ENCODE data around the gene TRMT112. TPM values are rescaled to one million over a fixed set of nuclear protein-coding genes. Genes with fewer than 3 reads are reported as not detected.
"Not testable (repeated sequence)": the region's sequence is repeated elsewhere in the genome, so short reads cannot be mapped to it uniquely, and the experiment has no call there.

TRMT112 gene
- total RNA-seq, 1 donor from 2014 or later: 92.8 TPM

- ATAC-seq (peak; percentile 93), DNase-seq (ENCODE audit: missing footprints) (peak; percentile 98)
- intact Hi-C loops (cut with DNase I): loop anchor here (1.0 kb wide), 2 partner anchors 37 to 48 kb away; no protein-coding TSS in a partner anchor
These were observed 804 bp upstream of the TRMT112 start, which contains the start of gene PRDX5 for GRCh38 chr11:64317961-64318765. Gene PRDX5, plus strand, starts transcription at chr11:64318121. Its CDS starts 95 bp downstream, at chr11:64318216.

DNA sequence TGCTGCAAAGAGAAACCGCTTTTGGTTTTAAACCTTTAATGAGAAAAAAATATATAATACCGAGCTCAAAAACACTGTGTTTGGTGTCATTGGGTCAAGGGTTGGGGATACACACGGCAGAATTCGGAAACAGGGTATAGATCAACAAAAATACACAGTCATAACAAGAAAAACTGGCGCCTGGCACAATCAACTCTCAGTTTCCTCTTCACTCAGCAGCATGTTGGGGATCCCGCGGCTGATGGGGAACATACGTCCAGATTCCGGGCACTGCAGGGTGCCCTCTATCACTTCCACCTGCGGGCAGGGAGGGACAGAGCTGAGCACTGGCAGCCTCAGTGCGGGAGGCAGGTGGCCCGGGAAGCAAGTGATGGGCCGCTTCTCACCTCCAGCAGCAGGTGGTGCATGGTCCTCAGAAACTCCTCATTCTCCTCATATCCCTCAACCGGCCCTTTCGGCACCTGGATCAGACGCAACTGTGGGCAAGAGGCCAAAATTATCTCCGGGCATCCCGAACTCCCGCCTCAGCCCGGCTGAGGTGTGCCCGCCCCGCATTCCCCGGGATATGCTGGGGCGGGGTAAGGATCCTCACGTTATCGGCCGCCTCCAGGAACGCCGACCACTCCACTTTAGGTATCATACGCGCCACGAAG lies 561 bp downstream of the TRMT112 start:
- no peak for DNase-seq (ENCODE audit: missing footprints)
- intact Hi-C loops (cut with DNase I): loop anchor here (1.0 kb wide), 1 partner anchor 46 kb away; no protein-coding TSS in a partner anchor
- no peak for ATAC-seq

- intact Hi-C loops (cut with DNase I); DNase-seq (ENCODE audit: missing footprints): not testable (repeated sequence)
These were observed 1.5 kb downstream of the TRMT112 start for GRCh38 chr11:64315667-64316526.

GRCh38 chr11:64314805-64315561 lies 2.4 kb downstream of the TRMT112 start:
- no peak for ATAC-seq
- intact Hi-C loops (cut with DNase I): no loop called here
- DNase-seq (ENCODE audit: missing footprints): no peak

More at GRCh38 chr11:64315667-64316526, 1.5 kb downstream of the TRMT112 start:
- not testable (repeated sequence) for ATAC-seq

GRCh38 chr11:64314146-64314804 lies 3.1 kb downstream of the TRMT112 start:
- DNase-seq (ENCODE audit: missing footprints) (no peak), ATAC-seq (no peak)
- intact Hi-C loops (cut with DNase I): no loop called here

- intact Hi-C loops (cut with DNase I): no loop called here
- DNase-seq (ENCODE audit: missing footprints) (peak; percentile 85), ATAC-seq (peak; percentile 15)
These were observed 3.7 kb downstream of the TRMT112 start for GRCh38 chr11:64313491-64314145.

DNA sequence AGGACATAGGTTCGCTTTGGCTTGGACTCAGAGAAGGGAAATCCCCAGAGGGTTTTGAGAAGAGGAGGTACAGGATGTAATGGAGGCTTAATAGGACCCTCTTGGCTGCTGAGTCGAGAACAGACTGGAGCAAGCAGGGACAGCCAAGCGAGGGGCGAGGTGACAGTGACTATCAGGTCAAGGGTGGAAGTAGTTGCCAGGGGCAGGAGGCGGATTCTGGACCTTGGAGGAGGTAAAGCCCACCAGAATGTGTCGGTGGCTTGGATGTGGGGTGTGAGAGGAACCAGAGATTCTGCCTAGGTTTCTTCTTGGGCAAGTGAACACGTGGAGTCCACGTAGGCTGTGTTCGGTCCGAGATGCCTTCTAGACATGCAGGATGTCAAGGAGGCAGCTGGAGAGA lies 4.4 kb downstream of the TRMT112 start:
- ATAC-seq: no peak
- intact Hi-C loops (cut with DNase I): no loop called here
- no peak for DNase-seq (ENCODE audit: missing footprints)

GRCh38 chr11:64307795-64308194 lies 9.6 kb downstream of the TRMT112 start:
- DNase-seq (ENCODE audit: missing footprints): peak; percentile 26
- intact Hi-C loops (cut with DNase I); ATAC-seq: not testable (repeated sequence)

DNA sequence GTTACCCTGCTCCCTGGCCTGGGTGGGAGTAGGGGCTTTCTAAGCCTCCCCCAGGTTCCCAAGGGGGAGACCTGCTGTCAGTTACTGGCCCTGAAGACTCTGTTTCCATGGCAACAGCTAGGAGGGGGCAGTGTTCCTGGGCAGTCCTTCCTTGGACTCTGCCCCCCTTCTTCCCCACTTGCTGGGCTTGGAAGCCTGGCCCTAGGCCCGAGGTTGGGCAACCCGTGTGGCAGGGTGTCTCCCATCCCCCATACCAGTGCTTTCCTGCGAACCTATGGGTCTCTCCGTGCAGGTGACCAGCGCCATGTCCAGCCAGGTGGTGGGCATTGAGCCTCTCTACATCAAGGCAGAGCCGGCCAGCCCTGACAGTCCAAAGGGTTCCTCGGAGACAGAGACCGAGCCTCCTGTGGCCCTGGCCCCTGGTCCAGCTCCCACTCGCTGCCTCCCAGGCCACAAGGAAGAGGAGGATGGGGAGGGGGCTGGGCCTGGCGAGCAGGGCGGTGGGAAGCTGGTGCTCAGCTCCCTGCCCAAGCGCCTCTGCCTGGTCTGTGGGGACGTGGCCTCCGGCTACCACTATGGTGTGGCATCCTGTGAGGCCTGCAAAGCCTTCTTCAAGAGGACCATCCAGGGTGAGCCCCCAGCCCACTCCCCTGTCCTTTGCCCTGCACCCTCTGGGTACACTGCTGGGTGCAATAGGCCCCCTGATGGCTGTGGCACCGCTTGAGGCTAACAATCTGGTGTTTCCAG lies 10.3 kb downstream of the TRMT112 start:
- intact Hi-C loops (cut with DNase I): no loop called here
- ATAC-seq: no peak

DNA sequence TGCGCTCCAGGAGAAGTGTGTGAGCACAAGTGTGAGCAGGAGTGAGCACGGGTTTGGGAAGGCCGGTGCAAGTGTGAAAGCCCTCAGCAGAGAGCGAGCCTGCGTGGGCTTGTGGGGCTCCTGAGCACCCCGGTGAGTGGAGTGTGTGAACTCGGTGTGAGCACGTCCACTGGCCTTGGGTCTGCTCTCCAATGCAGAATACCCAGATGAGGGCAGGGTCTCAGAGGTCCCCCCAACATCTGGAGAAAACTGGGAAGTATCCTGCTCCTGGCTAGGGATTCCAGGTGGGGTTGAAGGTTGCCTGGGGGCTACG lies 10.8 kb downstream of the TRMT112 start:
- ATAC-seq (no peak), DNase-seq (ENCODE audit: missing footprints) (peak; percentile 64)
- intact Hi-C loops (cut with DNase I): no loop called here

More for the DNA sequence above, 10.3 kb downstream of the TRMT112 start:
- DNase-seq (ENCODE audit: missing footprints): peak; percentile 71

DNA sequence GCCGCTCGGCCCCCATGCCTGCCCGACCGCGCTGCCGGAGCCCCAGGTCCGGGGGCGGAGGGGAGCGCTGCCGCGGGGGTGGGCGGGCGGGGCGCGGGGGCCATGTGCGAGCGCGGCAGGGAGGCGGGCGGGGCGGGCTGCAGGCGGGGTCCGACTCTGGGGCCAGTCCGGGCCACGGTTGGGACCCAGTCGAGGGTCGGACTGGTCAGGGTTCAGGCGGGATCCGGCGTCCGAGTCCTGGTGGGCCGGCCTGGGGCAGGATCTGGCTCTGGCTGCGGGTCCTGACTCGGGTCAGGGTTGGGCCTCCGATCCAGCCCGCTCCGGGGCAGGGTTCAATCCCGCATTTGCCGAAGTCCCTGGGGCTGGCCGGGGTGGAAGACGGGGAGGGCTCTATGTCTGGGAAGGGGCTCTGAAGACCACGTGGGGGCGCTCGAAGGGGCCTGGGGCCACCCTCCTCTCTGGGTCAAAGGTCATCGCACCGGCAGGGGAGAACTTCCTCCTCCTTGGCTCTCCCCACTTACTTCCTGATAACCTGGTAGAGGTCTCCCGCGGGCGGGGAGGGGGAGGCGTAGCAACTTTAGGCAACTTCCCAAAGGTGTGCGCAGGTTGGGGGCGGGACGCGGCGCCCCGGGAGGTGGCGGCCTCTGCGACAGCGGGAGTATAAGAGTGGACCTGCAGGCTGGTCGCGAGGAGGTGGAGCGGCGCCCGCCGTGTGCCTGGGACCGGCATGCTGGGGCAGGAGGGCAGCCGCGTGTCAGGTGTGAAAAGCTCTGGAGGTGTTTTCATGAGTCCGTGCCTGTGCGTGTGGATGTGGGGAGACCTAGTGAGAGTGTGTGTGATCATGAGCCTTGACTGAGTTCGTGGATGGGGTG lies 11.4 kb downstream of the TRMT112 start:
- DNase-seq (ENCODE audit: missing footprints) (peak; percentile 88), ATAC-seq (peak; percentile 10)
- intact Hi-C loops (cut with DNase I): loop anchor here (1.0 to 2.0 kb wide), 4 partner anchors 21 to 65 kb away; partner anchors contain the start of genes BAD, FKBP2 and GPR137

GRCh38 chr11:64305075-64305690 lies 12.2 kb downstream of the TRMT112 start, which contains the start of gene ESRRA:
Gene ESRRA, plus strand, starts transcription at chr11:64305524. Its CDS starts 1,656 bp downstream, at chr11:64307180.
- intact Hi-C loops (cut with DNase I): loop anchor here (1.0 to 2.0 kb wide), 4 partner anchors 20 to 64 kb away; partner anchors contain the start of genes BAD, FKBP2 and GPR137
- ATAC-seq (peak; percentile 92), DNase-seq (ENCODE audit: missing footprints) (peak; percentile 100)

DNA sequence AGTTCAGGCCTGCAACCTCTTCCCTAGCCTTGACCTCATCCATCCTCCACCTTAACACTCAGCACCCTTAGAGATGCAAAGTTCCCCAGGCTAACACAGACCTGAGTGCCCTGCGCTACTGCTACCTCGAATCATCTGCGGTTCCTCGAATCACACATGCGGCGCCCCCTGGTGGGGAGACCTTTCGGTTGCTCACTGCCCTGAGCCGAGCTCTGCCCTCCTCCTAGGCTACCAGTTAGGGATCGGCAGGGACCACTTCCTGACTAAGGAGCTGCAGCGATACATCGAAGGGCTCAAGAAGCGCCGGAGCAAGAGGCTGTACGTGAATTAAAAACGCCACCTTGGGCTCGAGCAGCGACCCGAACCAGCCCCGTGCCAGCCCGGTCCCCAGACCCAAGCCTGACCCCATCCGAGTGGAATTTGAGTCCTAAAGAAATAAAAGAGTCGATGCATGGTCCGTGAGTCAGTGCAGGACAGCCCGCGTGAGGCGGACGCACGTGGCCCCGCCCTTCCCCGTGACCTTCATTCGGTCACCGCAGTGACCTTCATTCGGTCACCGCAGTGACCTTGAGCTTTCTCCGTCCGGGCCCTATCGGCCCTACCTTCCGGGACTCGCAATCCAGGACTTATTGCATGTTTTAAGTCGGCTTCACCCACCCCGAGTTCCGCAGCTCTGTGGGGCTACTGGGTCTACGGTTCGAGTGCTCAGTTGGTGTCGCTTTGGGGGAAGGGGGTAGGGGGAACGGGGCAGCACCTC lies 12.9 kb downstream of the TRMT112 start:
- peak; percentile 54 for ATAC-seq
- DNase-seq (ENCODE audit: missing footprints): peak; percentile 94
- intact Hi-C loops (cut with DNase I): loop anchor here (1.0 to 5.0 kb wide), 7 partner anchors 20 to 117 kb away; partner anchors contain the start of genes BAD, FKBP2, GPR137 and PLCB3

GRCh38 chr11:64304032-64304315 lies 13.4 kb downstream of the TRMT112 start:
- ATAC-seq: no peak
- DNase-seq (ENCODE audit: missing footprints): peak; percentile 56
- intact Hi-C loops (cut with DNase I): loop anchor here (1.0 to 5.0 kb wide), 6 partner anchors 19 to 117 kb away; partner anchors contain the start of genes BAD, FKBP2, GPR137 and PLCB3

Measured in Right ventricle myocardium inferior (tissue), 1 donor.